Measurements from ENCODE around the gene DEGS2. TPM values are rescaled to one million over a fixed set of nuclear protein-coding genes. Genes with fewer than 3 reads are reported as not detected.

Gene DEGS2
- polyA plus RNA-seq, 4 donors: 0.96 to 19.4 (median 8.2) TPM

DNA sequence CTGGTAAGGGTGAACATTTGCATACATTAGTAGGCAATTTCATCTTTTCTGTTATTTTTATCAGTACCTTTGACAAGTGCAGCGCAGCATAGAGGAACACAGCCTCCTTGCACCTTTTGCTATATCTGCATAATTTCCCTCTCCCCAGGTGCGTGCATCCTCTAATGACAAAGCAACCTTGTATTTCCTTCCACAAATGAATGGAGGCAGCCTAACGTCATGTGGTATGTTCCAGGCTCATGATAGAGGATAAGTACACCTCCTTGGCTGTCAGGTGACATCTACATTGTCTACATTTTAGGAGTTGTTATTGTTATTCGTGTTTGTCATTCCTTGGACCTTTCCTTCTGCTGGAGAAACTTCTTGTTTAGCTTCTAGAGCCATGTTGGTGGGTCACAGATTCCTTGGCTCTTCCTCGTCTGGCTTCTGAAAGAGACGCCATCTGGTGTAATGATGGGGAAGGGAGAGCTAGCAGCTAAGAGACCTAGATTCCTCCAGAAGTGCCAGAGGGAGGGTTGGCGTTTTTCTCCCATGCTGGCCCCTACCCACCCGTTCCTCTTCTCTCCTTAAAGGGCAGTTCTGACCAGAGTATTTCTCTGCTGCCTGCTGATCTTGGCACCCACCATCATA lies 57.2 kb downstream of the DEGS2 start:
- no peak for DNase-seq (ENCODE audit: low read depth in 4 of 4, low spot score in 3 of 4)

DNA sequence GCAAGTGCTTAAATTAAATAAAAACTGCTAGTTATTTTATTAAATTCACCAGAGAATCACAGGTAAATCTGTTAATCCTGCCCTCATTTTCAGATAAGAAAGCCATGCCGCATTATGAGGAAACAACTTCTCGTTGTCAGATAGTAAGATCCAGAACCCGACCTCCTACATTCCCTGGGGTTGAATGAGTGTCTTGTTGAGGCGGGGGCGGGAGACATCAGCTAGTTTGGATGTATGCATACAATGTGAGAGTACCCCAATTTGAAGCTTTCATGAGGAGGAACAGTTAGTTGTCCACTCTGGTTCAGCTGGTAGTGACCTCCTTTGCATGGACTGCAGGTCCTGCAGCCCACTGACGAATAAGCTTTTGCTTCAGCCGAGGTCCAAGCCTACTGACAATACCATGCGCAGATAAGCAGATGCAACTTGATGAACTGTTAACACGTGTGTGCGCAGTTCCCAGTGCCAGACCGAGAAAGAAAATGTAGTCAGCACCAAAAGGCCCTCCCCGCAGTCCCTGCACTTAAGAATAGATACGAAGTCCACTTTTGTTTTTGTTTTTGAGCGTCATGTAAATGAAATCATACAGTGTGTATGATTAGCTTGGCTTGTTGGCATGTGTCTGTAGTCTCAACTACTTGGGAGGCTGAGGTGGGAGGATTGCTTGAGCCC lies 59.3 kb downstream of the DEGS2 start:
- no peak for DNase-seq (ENCODE audit: low read depth in 4 of 4, low spot score in 3 of 4)

DNA sequence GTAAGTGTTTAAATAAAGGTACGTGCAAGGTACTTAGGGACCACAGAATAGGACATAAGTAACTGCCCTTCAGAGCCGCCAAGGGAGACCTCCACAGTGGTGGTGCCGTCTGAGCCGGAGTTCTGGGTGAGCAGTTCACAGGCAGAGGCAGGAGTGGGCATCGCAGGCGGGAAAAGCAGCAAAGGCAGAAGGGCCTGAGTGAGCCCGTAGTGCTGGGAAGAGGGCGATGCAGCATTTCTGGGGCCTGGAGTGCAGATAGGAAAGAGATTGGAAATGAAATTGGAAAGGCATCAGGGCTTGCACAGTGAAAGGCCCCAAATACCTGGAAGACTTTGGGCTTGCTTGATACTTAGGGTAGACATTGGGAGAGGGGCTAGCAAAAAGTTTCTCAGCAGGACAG lies 61.3 kb downstream of the DEGS2 start:
- no peak for DNase-seq (ENCODE audit: low read depth in 4 of 4, low spot score in 3 of 4)

GRCh38 chr14:100096656-100097055 lies 62.8 kb downstream of the DEGS2 start:
- DNase-seq (ENCODE audit: low read depth in 4 of 4, low spot score in 3 of 4): no peak

Other genes with a start within 250 kb of the DEGS2 start
- gene EVL, start 94.2 kb downstream of the DEGS2 start, polyA plus RNA-seq (ENCODE audit: insufficient read length in 4 of 4): 100 to 1,000 TPM; 109 to 184 (median 136) TPM
- 100 to 1,000 TPM; 121 to 159 (median 144) TPM for gene YY1, start 79.5 kb upstream of the DEGS2 start, polyA plus RNA-seq (ENCODE audit: insufficient read length in 4 of 4)
- gene SLC25A29, start 146.8 kb upstream of the DEGS2 start, polyA plus RNA-seq (ENCODE audit: insufficient read length in 4 of 4): 10 to 100 TPM; 31.4 to 95.1 (median 45.7) TPM
- under 1 TPM in 1 of 4 donors, not detected in 3; 0.18 TPM for gene SLC25A47, start 163.7 kb upstream of the DEGS2 start, polyA plus RNA-seq (ENCODE audit: insufficient read length in 4 of 4)
- 10 to 100 TPM in 2 of 4 donors, 1 to 10 TPM in 2; 6.3 to 11.0 (median 9.7) TPM for gene WDR25, start 216.8 kb upstream of the DEGS2 start, polyA plus RNA-seq (ENCODE audit: insufficient read length in 4 of 4)

Data from left renal pelvis (tissue), 4 donors.